Tibial nerve (tissue), 3 donors: ENCODE measurements around the gene HDAC11.

Source experiments
- POLR2A ChIP-seq, 2 donors: fragments of 450-650 bp; IDR thresholded peaks; one replicate each; pipeline ENCODE4 v1.6.1; 2017; ENCODE audit warnings: antibody characterized with exemption in 2 of 2, mild to moderate bottlenecking in 2 of 2, moderate library complexity in 2 of 2
- TF ChIP-seq, protein P1 (sequence below), 5 experiments: fragments of 200-600 bp in 3 of 5; fragments of 450-650 bp in 2 of 5; sonication (generic) in 3 of 5; IDR thresholded peaks; one replicate each; pipeline ENCODE4 v1.5.1; 2016 to 2019; ENCODE audit warnings: antibody characterized with exemption in 5 of 5, mild to moderate bottlenecking in 3 of 5, moderate library complexity in 2 of 5

- TF ChIP-seq POLR2A (IDR thresholded peaks at IDR 0.05) = no peak
- TF ChIP-seq, protein P1, sequence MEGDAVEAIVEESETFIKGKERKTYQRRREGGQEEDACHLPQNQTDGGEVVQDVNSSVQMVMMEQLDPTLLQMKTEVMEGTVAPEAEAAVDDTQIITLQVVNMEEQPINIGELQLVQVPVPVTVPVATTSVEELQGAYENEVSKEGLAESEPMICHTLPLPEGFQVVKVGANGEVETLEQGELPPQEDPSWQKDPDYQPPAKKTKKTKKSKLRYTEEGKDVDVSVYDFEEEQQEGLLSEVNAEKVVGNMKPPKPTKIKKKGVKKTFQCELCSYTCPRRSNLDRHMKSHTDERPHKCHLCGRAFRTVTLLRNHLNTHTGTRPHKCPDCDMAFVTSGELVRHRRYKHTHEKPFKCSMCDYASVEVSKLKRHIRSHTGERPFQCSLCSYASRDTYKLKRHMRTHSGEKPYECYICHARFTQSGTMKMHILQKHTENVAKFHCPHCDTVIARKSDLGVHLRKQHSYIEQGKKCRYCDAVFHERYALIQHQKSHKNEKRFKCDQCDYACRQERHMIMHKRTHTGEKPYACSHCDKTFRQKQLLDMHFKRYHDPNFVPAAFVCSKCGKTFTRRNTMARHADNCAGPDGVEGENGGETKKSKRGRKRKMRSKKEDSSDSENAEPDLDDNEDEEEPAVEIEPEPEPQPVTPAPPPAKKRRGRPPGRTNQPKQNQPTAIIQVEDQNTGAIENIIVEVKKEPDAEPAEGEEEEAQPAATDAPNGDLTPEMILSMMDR (IDR thresholded peaks at IDR 0.05) = no peak
Measured at GRCh38 chr3:13546667-13547171, 66.6 kb downstream of the HDAC11 start.
